C4-2B (cell line): Measurements from ENCODE around the gene COQ10B.

Experiments
- H3K27ac ChIP-seq: fragments of 450-650 bp; 2 replicates; pipeline ENCODE4 v1.5.1; 2017
- CTCF ChIP-seq: fragments of 450-650 bp; conservative IDR thresholded peaks from 2 replicates; pipeline ENCODE4 v1.5.1; 2017; ENCODE audit warnings: mild to moderate bottlenecking
- ZFX ChIP-seq: fragments of 450-650 bp; IDR thresholded peaks from 2 replicates; pipeline ENCODE4 v1.6.1; 2017

The COQ10B gene

GRCh38 chr2:197502685-197503084 lies 49.3 kb downstream of the COQ10B start:
- TF ChIP-seq CTCF (no peak), ZFX (no peak)
- H3K27ac ChIP-seq: no peak overlapping the region

GRCh38 chr2:197504000-197504399 lies 50.6 kb downstream of the COQ10B start:
- H3K27ac ChIP-seq: no peak overlapping the region
- TF ChIP-seq ZFX: no peak
- no peak for TF ChIP-seq CTCF

GRCh38 chr2:197504512-197504911 lies 51.2 kb downstream of the COQ10B start:
- H3K27ac ChIP-seq: no peak overlapping the region
- TF ChIP-seq CTCF (no peak), ZFX (no peak)

- TF ChIP-seq CTCF (no peak), ZFX (no peak)
- H3K27ac ChIP-seq: no peak overlapping the region
These were observed 53.3 kb downstream of the COQ10B start for GRCh38 chr2:197506658-197507057.

- no peak overlapping the region for H3K27ac ChIP-seq
- TF ChIP-seq ZFX (no peak), CTCF (no peak)
These were observed 60.6 kb downstream of the COQ10B start for GRCh38 chr2:197513915-197514314.

GRCh38 chr2:197514754-197515153 lies 61.4 kb downstream of the COQ10B start:
- no peak for TF ChIP-seq CTCF
- no peak for TF ChIP-seq ZFX
- H3K27ac ChIP-seq: peak overlapping the region; percentile 100; the same call in 1 of the 2 replicates

GRCh38 chr2:197515315-197515738 lies 62.0 kb downstream of the COQ10B start:
- TF ChIP-seq CTCF (no peak), ZFX (no peak)

More at GRCh38 chr2:197515315-197515738, 62.0 kb downstream of the COQ10B start:
- peak overlapping the region; percentile 100 for H3K27ac ChIP-seq
